GM18907 (cell line): ENCODE measurements around the gene GALNTL6.

ENCODE experiments used
- ATAC-seq: cut with Tn5 transposase; IDR thresholded peaks from one replicate; pipeline ENCODE4 v1.9.1; 2021; ENCODE audit warnings: mild to moderate bottlenecking, moderate library complexity; ENCODE audit not compliant: unreplicated experiment

The GALNTL6 gene

GRCh38 chr4:171985129-171985528, 171.9 kb downstream of the GALNTL6 start:
- ATAC-seq = no peak

DNA sequence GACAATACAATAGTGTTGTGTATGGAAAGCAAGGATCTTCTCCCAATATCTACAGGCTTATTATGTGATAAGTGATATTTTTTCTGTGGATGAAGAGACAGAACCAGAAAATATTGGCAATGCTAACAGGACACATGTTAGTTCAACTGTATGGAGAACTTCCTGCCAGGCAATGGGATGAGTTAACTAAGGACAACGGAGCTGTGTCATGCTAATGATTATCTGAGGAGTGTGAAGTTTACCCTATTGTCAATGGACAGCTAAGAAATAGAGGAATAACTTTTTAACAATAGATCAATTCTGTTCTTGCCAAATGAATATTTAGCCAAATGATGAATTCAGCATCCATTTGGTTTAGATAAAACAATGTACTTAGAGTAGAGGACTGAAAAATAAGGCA, 180.0 kb downstream of the GALNTL6 start:
- no peak for ATAC-seq

DNA sequence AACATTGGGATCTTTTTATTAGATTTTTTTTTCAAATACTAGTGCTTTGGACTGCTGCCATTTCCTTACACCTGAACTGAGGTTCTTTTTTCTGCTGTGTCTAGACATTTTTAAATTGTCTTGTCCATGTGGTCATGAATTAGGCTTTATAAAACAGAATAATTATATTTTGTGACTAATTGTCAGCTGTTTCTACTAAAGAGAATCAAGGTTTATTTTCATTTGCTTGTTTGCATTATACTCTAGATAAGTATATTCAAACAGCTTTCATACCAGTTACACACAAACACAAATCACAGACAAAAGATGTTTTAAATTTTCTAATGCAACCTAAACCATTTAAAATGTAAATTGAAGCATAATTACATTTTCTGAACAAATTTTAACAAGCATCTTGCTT, 194.7 kb downstream of the GALNTL6 start:
- ATAC-seq = no peak

DNA sequence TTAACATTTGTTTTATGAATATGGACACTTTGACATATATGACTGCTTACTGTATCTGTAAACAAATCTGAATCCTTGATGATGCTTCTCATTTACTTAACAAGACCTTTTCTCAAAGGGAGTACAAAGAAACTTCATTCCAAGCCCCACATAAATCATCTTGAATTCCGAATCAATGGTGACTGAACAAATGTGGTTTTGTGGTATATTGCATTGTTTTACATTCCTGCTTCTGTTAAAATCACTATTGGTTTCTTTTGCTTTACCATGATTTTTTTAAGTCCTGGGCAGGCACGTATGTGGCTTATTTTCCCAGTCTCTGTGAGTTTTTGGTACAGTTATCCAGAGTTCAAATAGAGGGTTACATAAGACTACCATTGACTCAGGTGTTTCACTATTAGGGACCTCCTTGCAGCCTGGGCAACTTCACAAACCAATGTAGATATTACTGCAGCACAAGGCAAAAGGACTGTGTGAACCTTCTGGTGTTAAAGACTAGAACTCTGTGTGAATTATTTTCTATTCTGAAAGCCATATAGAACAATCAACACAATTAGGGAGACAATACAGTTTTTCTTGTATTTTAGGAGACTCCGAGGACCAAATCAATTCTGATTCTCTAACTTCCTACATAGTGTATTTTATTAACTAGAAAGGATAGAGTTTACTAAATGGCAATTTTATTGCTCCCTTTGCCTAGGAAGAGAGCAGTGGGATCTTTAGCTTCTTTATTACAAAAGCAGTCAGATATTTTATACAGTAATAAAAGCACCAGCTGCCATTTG, 196.4 kb downstream of the GALNTL6 start:
- no peak for ATAC-seq

DNA sequence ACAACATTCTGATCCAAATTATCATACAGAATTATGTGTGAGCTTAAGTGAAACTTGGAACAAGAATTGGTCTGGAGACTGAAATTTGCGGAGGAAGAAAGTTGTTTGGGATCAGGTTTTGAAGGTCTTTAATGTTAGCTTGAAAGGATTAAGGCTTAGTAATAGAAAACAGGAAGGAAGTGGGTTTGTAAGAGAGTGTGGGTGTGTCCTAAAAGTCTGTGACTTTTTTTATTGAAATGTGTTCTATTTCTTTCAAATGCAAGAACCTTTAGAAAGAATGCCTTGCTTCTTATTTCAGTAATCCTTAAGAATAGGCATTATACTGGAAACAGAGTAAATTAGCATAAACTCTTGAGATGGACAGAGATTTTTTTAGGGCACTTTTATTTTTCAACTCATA, 198.0 kb downstream of the GALNTL6 start:
- ATAC-seq = no peak

GRCh38 chr4:172018358-172018757, 205.2 kb downstream of the GALNTL6 start:
- no peak for ATAC-seq

DNA sequence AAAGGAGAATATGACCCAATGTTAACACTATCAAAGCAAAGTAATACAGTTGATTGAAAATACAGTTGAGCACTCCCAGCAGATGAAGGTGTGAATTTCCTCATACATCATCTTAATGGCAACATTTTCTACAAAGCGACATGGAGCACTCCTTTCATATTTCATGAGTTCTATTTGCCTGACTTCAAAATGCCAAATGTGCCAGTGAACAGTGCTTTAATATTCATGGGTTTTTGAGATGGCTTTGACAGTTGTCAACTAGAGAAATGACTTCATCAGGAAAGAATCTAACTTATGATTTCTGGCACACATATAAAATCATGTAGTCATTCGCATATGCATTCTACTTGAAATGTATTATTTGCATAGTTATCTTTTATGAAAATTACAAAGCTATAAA, 222.4 kb downstream of the GALNTL6 start:
- ATAC-seq = no peak

DNA sequence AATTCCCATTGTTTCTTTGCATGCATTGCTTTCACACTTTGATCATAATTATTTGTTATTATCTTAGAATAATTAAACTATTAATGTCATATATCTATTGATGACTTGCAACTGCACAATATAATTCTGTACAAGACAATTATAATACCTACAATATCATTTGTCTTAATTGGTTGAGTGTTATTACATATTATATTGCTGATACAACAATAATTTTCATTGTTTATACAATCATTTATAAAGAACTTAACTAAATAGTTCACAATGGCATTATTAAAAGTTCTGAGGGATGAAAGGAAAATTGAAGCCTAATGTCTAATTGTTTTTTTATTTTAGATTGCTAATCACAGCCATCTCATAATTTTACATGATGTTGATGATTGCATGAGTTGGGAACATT, 227.6 kb downstream of the GALNTL6 start:
- no peak for ATAC-seq

DNA sequence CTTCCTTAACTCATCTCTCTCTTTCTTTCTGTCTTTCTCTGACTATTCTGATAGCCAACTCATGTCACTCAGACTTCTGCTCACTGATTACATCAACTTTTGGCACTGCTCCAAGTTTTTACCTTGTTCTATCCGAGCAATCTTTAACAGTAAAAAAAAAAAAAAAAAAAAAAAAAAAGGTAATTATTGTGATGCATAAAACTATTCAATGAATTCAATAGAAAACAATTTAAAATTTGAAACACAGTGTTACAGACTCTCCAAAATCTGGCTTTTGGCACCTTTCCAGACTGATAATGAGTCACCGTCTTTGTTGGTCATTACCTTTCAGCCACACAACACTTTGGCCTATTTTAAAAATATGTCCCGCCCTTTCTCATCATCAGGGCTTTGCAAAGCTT, 229.5 kb downstream of the GALNTL6 start:
- ATAC-seq = no peak

GRCh38 chr4:172045981-172046380, 232.8 kb downstream of the GALNTL6 start:
- no peak for ATAC-seq

- ATAC-seq = no peak
Measured at GRCh38 chr4:172048666-172049065, 235.5 kb downstream of the GALNTL6 start.

DNA sequence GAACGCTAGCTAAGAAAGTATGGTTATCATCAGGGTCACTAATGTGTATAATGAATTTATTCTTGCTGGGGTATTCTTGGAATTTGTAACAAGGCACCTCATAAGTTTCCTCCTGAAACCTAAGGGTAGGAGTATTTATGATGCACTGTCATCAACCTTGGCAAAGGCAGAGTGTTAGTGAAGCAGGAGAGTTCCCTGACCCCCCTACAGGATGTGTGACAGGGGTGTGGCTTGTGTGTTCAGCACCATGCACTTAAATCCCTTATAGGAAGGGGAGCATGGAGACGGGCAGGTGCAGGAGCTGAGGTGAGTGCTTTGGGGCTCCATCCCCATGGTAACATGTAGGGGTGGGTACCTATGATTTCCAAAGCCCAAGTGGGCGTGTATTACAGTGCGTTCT, 237.7 kb downstream of the GALNTL6 start:
- no peak for ATAC-seq

DNA sequence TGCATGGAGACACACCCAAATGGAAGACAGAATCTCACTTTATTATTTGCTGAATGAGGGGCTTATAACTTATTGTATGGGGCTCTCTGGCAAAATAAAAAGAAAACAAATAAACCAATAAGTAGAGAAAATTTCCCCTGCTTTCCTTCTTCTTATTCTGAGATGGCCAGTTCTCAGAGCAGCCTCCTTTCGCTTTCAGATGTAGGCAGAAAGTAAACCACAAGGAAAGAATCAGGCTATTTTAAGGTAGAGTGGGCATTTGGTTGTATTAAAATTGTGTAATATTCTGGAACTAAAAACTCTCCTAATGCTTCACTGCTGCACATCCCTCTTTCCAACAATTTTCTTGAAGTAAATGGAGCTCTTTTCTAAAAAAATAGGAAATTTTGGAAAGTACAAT, 241.8 kb downstream of the GALNTL6 start:
- ATAC-seq = peak; percentile 94

DNA sequence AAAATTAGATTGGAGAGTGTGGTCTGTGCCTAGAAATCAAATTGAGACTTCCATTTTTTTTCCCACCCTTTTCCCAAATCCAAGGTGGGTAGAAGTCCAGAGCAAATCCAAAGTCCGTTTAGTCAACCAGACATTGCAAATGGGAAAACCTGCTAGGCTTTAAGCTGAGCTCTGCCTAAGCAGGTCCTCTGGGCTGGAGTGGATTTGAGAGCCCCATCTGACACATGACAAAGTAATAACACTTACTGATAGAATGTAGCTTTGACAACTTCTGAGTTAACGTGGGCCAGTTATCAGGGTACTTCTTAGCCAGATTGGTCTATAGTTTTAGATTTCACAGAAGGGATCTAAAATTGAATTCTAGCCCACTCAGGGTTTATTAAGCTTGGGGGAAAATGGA, 242.3 kb downstream of the GALNTL6 start:
- no peak for ATAC-seq

DNA sequence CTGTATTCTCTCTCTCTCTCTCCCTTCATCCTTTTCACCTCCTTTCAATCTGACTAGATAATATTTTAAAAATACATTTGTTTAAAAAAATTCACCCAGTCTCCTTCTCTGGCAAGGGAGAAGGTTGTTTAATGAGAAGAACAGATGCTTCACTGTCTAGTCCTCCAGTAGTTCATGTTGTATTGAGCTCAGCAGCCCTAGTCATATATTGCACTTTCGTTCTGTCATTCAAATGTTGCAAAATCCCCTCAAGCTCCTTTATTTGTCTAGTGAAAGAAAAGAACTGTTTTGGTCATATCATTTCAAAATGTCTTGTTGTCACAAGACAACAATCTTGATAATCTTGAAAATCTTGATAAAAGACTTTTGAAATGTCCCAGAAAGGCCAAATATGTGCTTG, 248.0 kb downstream of the GALNTL6 start:
- ATAC-seq = peak; percentile 81

- no peak for ATAC-seq
Measured at GRCh38 chr4:172068506-172068905, 255.3 kb downstream of the GALNTL6 start.

- no peak for ATAC-seq
Measured at GRCh38 chr4:172073590-172073989, 260.4 kb downstream of the GALNTL6 start.

DNA sequence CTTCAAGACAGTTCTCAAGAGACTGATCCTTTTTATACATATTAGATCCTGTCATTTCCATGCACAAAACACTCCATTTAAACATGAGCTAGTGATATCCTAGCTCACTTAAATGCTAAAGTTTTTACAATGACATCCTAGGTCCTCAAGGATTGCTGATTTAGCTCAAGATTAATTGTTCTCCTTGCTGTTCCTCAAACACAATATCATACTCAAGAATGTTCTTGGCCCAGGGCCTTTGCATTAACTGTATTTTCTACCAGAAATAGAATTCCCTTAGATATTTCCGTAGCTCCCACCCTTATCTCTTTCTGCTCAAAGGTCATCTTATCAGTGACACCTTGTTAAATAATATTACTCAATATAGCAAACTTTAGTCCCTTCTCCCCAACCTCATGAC, 270.1 kb downstream of the GALNTL6 start:
- ATAC-seq = no peak

GRCh38 chr4:172088556-172088955, 275.4 kb downstream of the GALNTL6 start:
- ATAC-seq = no peak

- no peak for ATAC-seq
Measured at GRCh38 chr4:172095161-172095560, 282.0 kb downstream of the GALNTL6 start.

DNA sequence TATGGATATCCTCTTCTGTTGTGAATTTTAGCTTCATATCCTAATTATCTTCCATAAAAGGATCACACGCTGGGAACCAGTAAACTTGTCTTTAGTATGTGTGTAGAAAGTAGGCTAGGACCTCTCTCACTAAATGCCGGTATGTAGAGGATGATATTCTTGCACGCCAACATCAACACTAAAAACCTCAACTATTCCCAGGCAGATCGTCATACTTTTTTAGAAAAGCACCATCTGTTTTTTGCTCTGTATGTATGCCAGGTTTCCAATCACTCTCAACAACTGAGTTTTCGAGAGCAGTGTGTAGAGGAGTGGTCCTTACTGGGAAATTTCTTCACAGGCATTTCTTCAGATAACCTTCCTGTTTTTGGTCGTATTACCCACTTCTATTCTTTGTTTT, 283.6 kb downstream of the GALNTL6 start:
- ATAC-seq = no peak

DNA sequence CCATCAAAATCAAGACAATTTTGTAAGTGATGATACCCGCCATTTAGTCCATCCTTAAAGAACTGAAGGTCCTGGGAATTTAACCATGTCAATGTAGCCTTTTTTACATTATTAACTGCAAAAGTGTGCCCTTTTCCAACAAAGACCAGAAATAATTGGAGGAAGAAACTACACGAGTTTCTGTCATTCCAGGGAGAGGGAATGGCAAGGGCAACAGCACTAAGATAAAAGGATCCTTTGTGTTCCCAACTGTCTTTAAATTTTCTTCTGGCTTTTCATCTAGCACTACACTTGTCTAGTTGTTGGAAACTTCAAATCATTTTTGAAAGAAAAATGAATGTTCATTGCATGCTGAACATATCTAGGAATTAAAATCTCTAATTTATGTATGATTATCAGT, 286.2 kb downstream of the GALNTL6 start:
- no peak for ATAC-seq

GRCh38 chr4:172103456-172103855, 290.3 kb downstream of the GALNTL6 start:
- no peak for ATAC-seq
